K562 (cell line): Measurements from ENCODE around the gene TSEN54.

ENCODE experiments used
- CCAR2 ChIP-seq: fragments of 200-400 bp; formaldehyde crosslinking; IDR thresholded peaks from 2 replicates; pipeline ENCODE4 v1.6.1; 2017; ENCODE audit warnings: mild to moderate bottlenecking, low read depth, low read length
- ELK1 ChIP-seq: sonication (generic); formaldehyde crosslinking; IDR thresholded peaks from 2 replicates; pipeline ENCODE4 v1.8.1; 2022; ENCODE audit warnings: missing genetic modification reagents
- FOSL1 ChIP-seq: fragments of 200-800 bp; sonication (Bioruptor generic); conservative IDR thresholded peaks from 2 replicates; pipeline ENCODE4 v1.6.1; 2016; ENCODE audit warnings: missing genetic modification characterization, missing compliant biosample characterization
- KLF13 ChIP-seq: fragments of 450-650 bp; IDR thresholded peaks from 2 replicates; pipeline ENCODE4 v1.6.1; 2016; ENCODE audit warnings: missing genetic modification characterization, low read depth, mild to moderate bottlenecking, missing compliant biosample characterization, moderate library complexity, borderline replicate concordance
- NR4A1 ChIP-seq, 2 experiments: fragments of 250-450 bp in 1 of 2; fragments of 450-650 bp in 1 of 2; sonication (Bioruptor Pico) in 1 of 2; IDR thresholded peaks; 2 replicates each; pipeline versions ENCODE4 v1.4.0 to v1.6.1; 2016 to 2020; ENCODE audit warnings: mild to moderate bottlenecking in 2 of 2, missing compliant biosample characterization in 1 of 2, missing genetic modification characterization in 1 of 2, moderate library complexity in 1 of 2
- POLR2A ChIP-seq: fragments of 450-650 bp; conservative IDR thresholded peaks from 2 replicates; pipeline ENCODE4 v1.6.1; 2016
- POLR2AphosphoS5 ChIP-seq: IDR thresholded peaks from 2 replicates; pipeline ENCODE4 v1.6.1; 2011; ENCODE audit warnings: mild to moderate bottlenecking, low read depth, low read length, moderate library complexity; ENCODE audit not compliant: control insufficient read depth, insufficient read depth
- SMARCA5 ChIP-seq: fragments of 450-650 bp; IDR thresholded peaks from 2 replicates; pipeline ENCODE4 v1.6.1; 2016
- STAG1 ChIP-seq: sonication (generic); formaldehyde crosslinking; IDR thresholded peaks from 2 replicates; pipeline ENCODE4 v1.5.0; 2020; ENCODE audit warnings: missing genetic modification reagents, borderline replicate concordance
- ZNF175 ChIP-seq: fragments of 200-800 bp; sonication (Bioruptor generic); IDR thresholded peaks from 2 replicates; pipeline ENCODE4 v1.6.1; 2016; ENCODE audit warnings: low read depth, mild to moderate bottlenecking, missing genetic modification characterization, missing compliant biosample characterization
- ZNF24 ChIP-seq: fragments of 450-650 bp; IDR thresholded peaks from 2 replicates; pipeline ENCODE4 v1.6.1; 2016

DNA sequence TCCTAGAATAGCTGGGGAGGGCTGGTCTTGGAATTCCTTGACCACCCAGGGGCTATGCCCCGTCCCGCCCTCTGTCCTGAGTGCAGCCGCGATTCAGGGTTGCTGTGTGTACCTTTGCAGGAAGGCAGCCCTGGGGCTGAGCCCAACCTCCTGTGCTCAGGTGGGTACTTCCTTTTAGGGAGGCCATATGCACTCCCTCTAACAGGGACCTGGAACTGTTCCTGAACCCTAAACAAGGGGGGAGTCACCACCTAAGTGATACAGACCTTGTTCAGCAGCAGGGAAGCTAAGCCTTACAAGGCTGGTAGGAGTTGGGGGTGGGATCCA, 33.8 kb downstream of the TSEN54 start:
- no peak for TF ChIP-seq ZNF175 (CRISPR knock-in tag)
- no peak for TF ChIP-seq SMARCA5
- no peak for TF ChIP-seq CCAR2
- no peak for TF ChIP-seq KLF13 (tag)
- no peak for TF ChIP-seq FOSL1 (tag)
- no peak for TF ChIP-seq POLR2A
- no peak for TF ChIP-seq POLR2AphosphoS5
- no peak for TF ChIP-seq NR4A1 (CRISPR knock-in tag; IDR thresholded peaks at IDR 0.05)
- no peak for TF ChIP-seq NR4A1 (tag; IDR thresholded peaks at IDR 0.05)
- no peak for TF ChIP-seq STAG1 (CRISPR knock-in tag)
- TF ChIP-seq ZNF24 = no peak
- TF ChIP-seq ELK1 (CRISPR knock-in tag) = no peak
